Sigmoid colon (tissue), 4 donors: ENCODE data around the gene PIP5KL1.

ENCODE experiments used
- EP300 ChIP-seq, 4 donors: sonication (generic); formaldehyde crosslinking; IDR thresholded peaks; one replicate each; pipeline ENCODE4 v1.6.1; 2017; ENCODE audit warnings: antibody characterized with exemption in 4 of 4
- POLR2A ChIP-seq, 2 donors: fragments of 450-650 bp; IDR thresholded peaks; one replicate each; pipeline ENCODE4 v1.6.1; 2016; ENCODE audit warnings: antibody characterized with exemption in 2 of 2, mild to moderate bottlenecking in 2 of 2, moderate library complexity in 2 of 2
- POLR2AphosphoS5 ChIP-seq, 4 donors: sonication (generic); formaldehyde crosslinking; IDR thresholded peaks; one replicate each; pipeline ENCODE4 v1.6.1; 2017; ENCODE audit warnings: antibody characterized with exemption in 4 of 4
- TF ChIP-seq, protein P1 (sequence below), 4 experiments: fragments of 450-650 bp in 3 of 4; fragments of 200-600 bp in 1 of 4; IDR thresholded peaks; one replicate each; pipeline ENCODE4 v1.5.1; 2016 to 2019; ENCODE audit warnings: antibody characterized with exemption in 4 of 4, mild to moderate bottlenecking in 3 of 4, moderate library complexity in 2 of 4

DNA sequence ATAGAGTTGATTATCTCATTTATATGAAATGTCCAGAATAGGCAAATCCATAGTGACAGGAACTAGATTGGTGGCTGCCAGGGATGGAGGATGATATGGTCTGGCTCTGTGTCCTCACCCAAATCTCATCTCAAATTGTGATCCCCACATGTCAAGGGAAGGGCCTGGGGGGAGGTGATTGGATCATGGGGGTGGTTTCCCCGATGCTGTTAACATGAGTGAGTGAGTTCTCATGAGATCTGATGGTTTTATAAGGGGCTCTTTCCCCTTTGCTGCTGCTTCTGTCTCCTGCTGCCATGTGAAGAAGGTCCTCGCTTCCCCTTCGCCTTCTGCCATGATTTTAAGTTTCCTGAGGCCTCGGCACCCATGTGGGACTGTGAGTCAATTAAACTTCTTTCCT lies 28.8 kb upstream of the PIP5KL1 start:
- TF ChIP-seq POLR2AphosphoS5 (IDR thresholded peaks at IDR 0.05) (no peak), POLR2A (IDR thresholded peaks at IDR 0.05) (no peak), EP300 (IDR thresholded peaks at IDR 0.05) (no peak)
- TF ChIP-seq, protein P1, sequence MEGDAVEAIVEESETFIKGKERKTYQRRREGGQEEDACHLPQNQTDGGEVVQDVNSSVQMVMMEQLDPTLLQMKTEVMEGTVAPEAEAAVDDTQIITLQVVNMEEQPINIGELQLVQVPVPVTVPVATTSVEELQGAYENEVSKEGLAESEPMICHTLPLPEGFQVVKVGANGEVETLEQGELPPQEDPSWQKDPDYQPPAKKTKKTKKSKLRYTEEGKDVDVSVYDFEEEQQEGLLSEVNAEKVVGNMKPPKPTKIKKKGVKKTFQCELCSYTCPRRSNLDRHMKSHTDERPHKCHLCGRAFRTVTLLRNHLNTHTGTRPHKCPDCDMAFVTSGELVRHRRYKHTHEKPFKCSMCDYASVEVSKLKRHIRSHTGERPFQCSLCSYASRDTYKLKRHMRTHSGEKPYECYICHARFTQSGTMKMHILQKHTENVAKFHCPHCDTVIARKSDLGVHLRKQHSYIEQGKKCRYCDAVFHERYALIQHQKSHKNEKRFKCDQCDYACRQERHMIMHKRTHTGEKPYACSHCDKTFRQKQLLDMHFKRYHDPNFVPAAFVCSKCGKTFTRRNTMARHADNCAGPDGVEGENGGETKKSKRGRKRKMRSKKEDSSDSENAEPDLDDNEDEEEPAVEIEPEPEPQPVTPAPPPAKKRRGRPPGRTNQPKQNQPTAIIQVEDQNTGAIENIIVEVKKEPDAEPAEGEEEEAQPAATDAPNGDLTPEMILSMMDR (IDR thresholded peaks at IDR 0.05): no peak
